Fibroblast of lung (primary cell): ENCODE results near the gene MYH13. TPM values are rescaled to one million over a fixed set of nuclear protein-coding genes. Genes with fewer than 3 reads are reported as not detected.

Experiments used
- DNase-seq, 2 donors: peaks; one replicate each; pipeline versions ENCODE4 v3.0.0 to v3.0.0-alpha.2; 2010; ENCODE audit warnings: low read depth in 2 of 2
- H2AFZ ChIP-seq: 2 replicates; pipeline ENCODE4 v1.5.1; 2012; ENCODE audit warnings: low read length, control low read depth, inconsistent platforms
- H3K27ac ChIP-seq: 2 replicates; pipeline ENCODE4 v1.5.1; 2011; ENCODE audit warnings: low read length, control low read depth; ENCODE audit not compliant: insufficient read depth
- H3K27me3 ChIP-seq: 2 replicates; pipeline ENCODE4 v1.5.1; 2011; ENCODE audit warnings: mild to moderate bottlenecking, low read length; ENCODE audit not compliant: control insufficient read depth, insufficient read depth
- H3K36me3 ChIP-seq: 2 replicates; pipeline ENCODE4 v1.5.1; 2011; ENCODE audit warnings: low read length; ENCODE audit not compliant: control insufficient read depth, insufficient read depth
- H3K4me1 ChIP-seq: 2 replicates; pipeline ENCODE4 v1.5.1; 2011; ENCODE audit warnings: low read length; ENCODE audit not compliant: control insufficient read depth, insufficient read depth; ENCODE audit errors: extremely low read depth
- H3K4me2 ChIP-seq: 2 replicates; pipeline ENCODE4 v1.5.1; 2011; ENCODE audit warnings: low read length, control low read depth; ENCODE audit not compliant: insufficient read depth; ENCODE audit errors: extremely low read depth
- H3K4me3 ChIP-seq, 4 experiments: fragments of 200-600 bp in 1 of 4; sonication (generic) in 1 of 4; replicated peaks in 1 of 4; 2 replicates each; pipeline ENCODE4 v1.5.1; 2011 to 2016; ENCODE audit warnings: low read length in 4 of 4, low read depth in 3 of 4, mild to moderate bottlenecking in 3 of 4, control low read depth in 2 of 4, inconsistent platforms in 1 of 4, mixed read lengths in 1 of 4; ENCODE audit not compliant: insufficient read depth in 1 of 4; ENCODE audit errors: control extremely low read depth in 1 of 4
- H3K79me2 ChIP-seq: 2 replicates; pipeline ENCODE4 v1.5.1; 2012; ENCODE audit warnings: mild to moderate bottlenecking, low read length, inconsistent platforms; ENCODE audit not compliant: control insufficient read depth, insufficient read depth
- H3K9ac ChIP-seq: 2 replicates; pipeline ENCODE4 v1.5.1; 2011; ENCODE audit warnings: mild to moderate bottlenecking, low read length, control low read depth; ENCODE audit not compliant: insufficient read depth
- H3K9me3 ChIP-seq: 2 replicates; pipeline ENCODE4 v1.5.1; 2012; ENCODE audit warnings: low read depth, low read length; ENCODE audit not compliant: control insufficient read depth, insufficient read depth
- H4K20me1 ChIP-seq: 2 replicates; pipeline ENCODE4 v1.5.1; 2011; ENCODE audit warnings: low read length; ENCODE audit not compliant: control insufficient read depth, insufficient read depth; ENCODE audit errors: extremely low read depth
- EZH2 ChIP-seq: IDR thresholded peaks from 2 replicates; pipeline ENCODE4 v1.5.1; 2012; ENCODE audit warnings: low read length, control low read depth, mild to moderate bottlenecking; ENCODE audit errors: missing control alignments
- polyA plus RNA-seq, 2 donors: library from polyadenylated mRNA; depleted of rRNA in 1 of 2; stranded (reverse) in 1 of 2; unstranded in 1 of 2; fragments of >200 nt; gene quantifications; 2 replicates each; pipeline ENCODE4 v1.2.1, GENCODE V29; 2011 to 2012; ENCODE audit warnings: missing spikeins in 1 of 2
- total RNA-seq: library from RNA; depleted of rRNA; stranded (reverse); fragments of >200 nt; gene quantifications from 2 replicates; pipeline ENCODE4 v1.2.1, GENCODE V29; 2014
- TF ChIP-seq, protein P1 (sequence below), 2 donors: IDR thresholded peaks in 1 of 2; conservative IDR thresholded peaks in 1 of 2; 1 replicate in 1 of 2; 2 replicates in 1 of 2; pipeline ENCODE4 v1.5.1; 2011 to 2012; ENCODE audit warnings: low read length in 2 of 2, control low read depth in 1 of 2, inconsistent platforms in 1 of 2, low read depth in 1 of 2, mild to moderate bottlenecking in 1 of 2

Gene MYH13
- total and polyA plus RNA-seq, 2 donors (not counting 1 experiment from before 2014, with no cell fraction given): not detected

DNA sequence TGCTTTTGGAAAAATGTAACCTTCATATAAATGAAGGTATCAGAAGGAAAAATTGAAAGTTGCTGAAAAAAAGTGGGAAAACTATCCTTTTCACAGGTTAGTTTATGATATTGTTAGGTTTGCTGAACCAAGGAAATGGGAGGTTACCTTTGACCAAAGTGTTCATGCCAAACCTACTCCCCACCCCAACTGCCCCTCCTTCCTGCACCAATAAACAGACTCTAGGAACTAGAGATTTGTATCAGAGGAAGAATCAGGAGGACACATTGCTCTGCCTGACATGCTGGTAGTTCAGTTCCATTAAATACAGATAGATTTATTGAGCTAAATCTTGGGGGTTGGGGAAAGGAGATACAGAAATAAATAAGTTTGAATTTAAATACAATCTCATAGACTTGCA, 30.8 kb upstream of the MYH13 start:
- Histone ChIP-seq H2AFZ (no peak overlapping the region), H3K9me3 (no peaks in the 10 kb centered on the region), H3K36me3 (no peaks in the 10 kb centered on the region), H3K27me3 (no peaks in the 10 kb centered on the region), H3K27ac (no peak overlapping the region), H3K4me2 (no peak overlapping the region), H4K20me1 (no peaks in the 10 kb centered on the region), H3K79me2 (no peaks in the 10 kb centered on the region), H3K9ac (no peak overlapping the region), H3K4me3 (no peak overlapping the region), H3K4me1 (no peaks in the 10 kb centered on the region)
- TF ChIP-seq, protein P1, sequence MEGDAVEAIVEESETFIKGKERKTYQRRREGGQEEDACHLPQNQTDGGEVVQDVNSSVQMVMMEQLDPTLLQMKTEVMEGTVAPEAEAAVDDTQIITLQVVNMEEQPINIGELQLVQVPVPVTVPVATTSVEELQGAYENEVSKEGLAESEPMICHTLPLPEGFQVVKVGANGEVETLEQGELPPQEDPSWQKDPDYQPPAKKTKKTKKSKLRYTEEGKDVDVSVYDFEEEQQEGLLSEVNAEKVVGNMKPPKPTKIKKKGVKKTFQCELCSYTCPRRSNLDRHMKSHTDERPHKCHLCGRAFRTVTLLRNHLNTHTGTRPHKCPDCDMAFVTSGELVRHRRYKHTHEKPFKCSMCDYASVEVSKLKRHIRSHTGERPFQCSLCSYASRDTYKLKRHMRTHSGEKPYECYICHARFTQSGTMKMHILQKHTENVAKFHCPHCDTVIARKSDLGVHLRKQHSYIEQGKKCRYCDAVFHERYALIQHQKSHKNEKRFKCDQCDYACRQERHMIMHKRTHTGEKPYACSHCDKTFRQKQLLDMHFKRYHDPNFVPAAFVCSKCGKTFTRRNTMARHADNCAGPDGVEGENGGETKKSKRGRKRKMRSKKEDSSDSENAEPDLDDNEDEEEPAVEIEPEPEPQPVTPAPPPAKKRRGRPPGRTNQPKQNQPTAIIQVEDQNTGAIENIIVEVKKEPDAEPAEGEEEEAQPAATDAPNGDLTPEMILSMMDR (conservative IDR thresholded peaks at IDR 0.05 in 1 of 2, IDR thresholded peaks at IDR 0.05 in 1 of 2; ENCODE audit: low read depth in 1 of 2, low read length in 2 of 2): no peak
- no peak for DNase-seq

DNA sequence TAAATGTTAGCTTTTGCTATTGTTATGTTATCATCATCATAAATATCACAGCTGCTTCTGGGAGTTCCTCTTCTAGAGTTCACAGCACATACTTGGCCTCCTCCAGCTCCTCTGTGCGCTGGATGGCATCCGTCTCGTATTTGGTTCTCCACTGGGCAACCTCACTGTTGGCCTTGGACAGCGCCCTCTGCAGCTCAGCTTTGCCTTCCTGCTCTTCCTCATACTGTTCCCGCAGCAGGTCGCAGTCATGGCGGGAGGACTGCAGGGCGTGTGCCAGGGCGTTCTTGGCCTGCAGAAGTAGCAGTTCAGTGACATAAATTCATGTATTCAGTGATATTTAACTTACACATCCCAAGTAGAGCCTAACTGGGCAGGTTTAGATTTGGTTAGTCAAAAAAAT, 25.5 kb upstream of the MYH13 start:
- TF ChIP-seq, protein P1 (conservative IDR thresholded peaks at IDR 0.05 in 1 of 2, IDR thresholded peaks at IDR 0.05 in 1 of 2; ENCODE audit: low read depth in 1 of 2, low read length in 2 of 2): no peak
- TF ChIP-seq EZH2: no peak
- H3K4me2 ChIP-seq: no peak overlapping the region
- H3K79me2 ChIP-seq: no peaks in the 10 kb centered on the region
- H2AFZ ChIP-seq: no peak overlapping the region
- no peaks in the 10 kb centered on the region for H3K9me3 ChIP-seq
- no peak overlapping the region for H3K4me3 ChIP-seq
- DNase-seq: no peak
- no peak overlapping the region for H3K9ac ChIP-seq
- no peaks in the 10 kb centered on the region for H3K4me1 ChIP-seq
- H3K27ac ChIP-seq: no peak overlapping the region
- H3K27me3 ChIP-seq: no peaks in the 10 kb centered on the region
- H4K20me1 ChIP-seq: no peaks in the 10 kb centered on the region
- no peaks in the 10 kb centered on the region for H3K36me3 ChIP-seq

DNA sequence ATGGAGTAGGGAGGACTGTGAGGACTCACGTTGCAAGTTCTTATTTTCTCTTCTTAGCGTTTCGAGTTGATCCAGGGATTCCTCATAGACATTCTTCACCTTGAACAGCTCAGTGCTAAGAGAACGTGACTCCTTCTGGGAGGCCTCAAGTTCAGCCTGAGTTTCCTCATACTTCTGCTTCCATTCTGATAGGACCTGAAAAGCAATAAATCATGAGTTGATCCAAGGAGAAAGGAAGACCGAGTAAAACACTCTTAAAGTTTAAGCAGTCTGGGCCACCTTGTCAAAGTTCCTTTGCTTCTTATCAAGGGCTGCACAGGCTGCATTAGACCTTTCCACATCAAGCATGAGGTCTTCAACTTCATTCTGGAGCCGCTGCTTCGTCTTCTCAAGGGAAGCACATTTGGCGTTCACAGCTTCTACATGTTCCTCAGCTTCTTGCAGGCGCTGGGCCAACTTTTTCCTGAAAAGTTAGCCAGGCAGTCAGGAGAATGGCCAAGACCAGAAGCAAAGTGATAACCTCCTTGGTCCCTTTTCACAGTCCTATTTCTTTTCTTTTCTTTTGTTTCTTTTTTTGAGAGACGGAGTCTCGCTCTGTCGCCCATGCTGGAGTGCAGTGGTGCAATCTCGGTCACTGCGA, 23.8 kb upstream of the MYH13 start:
- Histone ChIP-seq H3K4me2 (no peak overlapping the region), H3K9me3 (no peaks in the 10 kb centered on the region), H4K20me1 (no peaks in the 10 kb centered on the region), H3K36me3 (no peaks in the 10 kb centered on the region), H2AFZ (no peak overlapping the region), H3K79me2 (no peaks in the 10 kb centered on the region), H3K27me3 (no peaks in the 10 kb centered on the region), H3K4me1 (no peaks in the 10 kb centered on the region), H3K27ac (no peak overlapping the region), H3K9ac (no peak overlapping the region), H3K4me3 (no peak overlapping the region)
- DNase-seq: no peak
- TF ChIP-seq, protein P1 (conservative IDR thresholded peaks at IDR 0.05 in 1 of 2, IDR thresholded peaks at IDR 0.05 in 1 of 2; ENCODE audit: low read depth in 1 of 2, low read length in 2 of 2): no peak
- no peak for TF ChIP-seq EZH2
